ENCODE data around the gene P2RX5. TPM values are rescaled to one million over a fixed set of nuclear protein-coding genes. Genes with fewer than 3 reads are reported as not detected.
"Not testable (repeated sequence)": the region's sequence is repeated elsewhere in the genome, so short reads cannot be mapped to it uniquely, and the experiment has no call there.

P2RX5 gene
- total and polyA plus RNA-seq, 10 of the 15 experiments (the other 5 are each of a cell fraction or from before 2014, with no cell fraction given), result 6.9 to 28.8 (median 19.5) TPM

DNA sequence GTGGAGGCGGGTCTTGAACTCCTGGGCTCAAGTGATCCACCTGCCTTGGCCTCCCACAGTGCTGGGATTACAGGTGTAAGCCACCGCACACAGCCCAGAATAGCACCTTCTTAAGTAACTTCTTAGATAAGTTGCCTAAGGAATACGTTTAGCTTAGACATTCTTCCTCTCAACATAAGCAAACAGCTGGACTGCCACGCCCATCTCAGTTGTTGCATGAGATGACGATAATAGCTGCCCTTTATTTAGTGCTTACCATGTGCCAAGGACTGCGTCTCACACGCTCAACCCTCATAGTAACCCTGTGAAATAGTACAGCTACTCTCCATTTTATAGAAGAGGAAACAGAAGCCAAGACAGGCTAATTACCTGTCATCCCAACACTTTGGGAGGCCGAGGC is 39.6 kb upstream of the P2RX5 start (continued):
- TF ChIP-seq POLR2AphosphoS5 (IDR thresholded peaks at IDR 0.05; ENCODE audit: low read length), result no peak

DNA sequence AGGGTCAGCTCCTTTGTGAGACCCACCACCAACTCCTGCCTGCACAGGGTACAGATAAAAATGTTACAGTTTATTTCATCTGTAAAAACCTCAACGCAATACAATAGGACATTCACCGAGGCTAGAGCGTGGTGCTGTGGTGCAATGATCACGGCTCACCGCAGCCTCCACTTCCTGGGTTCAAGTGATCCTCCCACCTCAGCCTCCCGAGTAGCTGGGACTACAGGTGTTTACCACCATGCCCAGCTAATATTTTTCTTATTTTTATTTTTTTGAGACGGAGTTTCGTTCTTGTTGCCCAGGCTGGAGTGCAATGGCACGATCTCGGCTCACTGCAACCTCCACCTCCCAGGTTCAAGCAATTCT is 38.9 kb upstream of the P2RX5 start:
- WGBS (ENCODE audit: insufficient coverage, insufficient replicate concordance, low lambda C conversion rate, missing lambda C conversion rate), result 80% methylated on average over 7 of the region's 10 CpGs
- H3K27ac ChIP-seq (ENCODE audit: control insufficient read depth, insufficient read depth); H3K4me2 ChIP-seq (ENCODE audit: control insufficient read depth, insufficient read depth); ATAC-seq; BruUV-seq (replicated peaks); H3K4me3 ChIP-seq; H3K9ac ChIP-seq (ENCODE audit: control insufficient read depth, insufficient read depth, low read length); POLR2A ChIA-PET; H4K20me1 ChIP-seq (ENCODE audit: control insufficient read depth, insufficient read depth); H2AFZ ChIP-seq (ENCODE audit: control insufficient read depth, low read depth, low read length); H3K36me3 ChIP-seq (ENCODE audit: control insufficient read depth in 2 of 2, insufficient read depth in 2 of 2, low read length in 1 of 2); H3K4me1 ChIP-seq (ENCODE audit: control insufficient read depth, insufficient read depth, low read length); FAIRE-seq; DNase-seq (ENCODE audit: low read depth, low spot score); H3K27me3 ChIP-seq (replicated peaks in 1 of 2; ENCODE audit: control insufficient read depth in 2 of 2, insufficient read depth in 2 of 2, low read length in 1 of 2); H3K9me3 ChIP-seq (replicated peaks; ENCODE audit: control insufficient read depth, insufficient read depth, low read length); H3K79me2 ChIP-seq (ENCODE audit: control insufficient read depth, insufficient read depth, low read length): not testable (repeated sequence)
- ChIA-PET CTCF (interaction anchor here (0.9 to 9.7 kb wide), 11 partner anchors 11 to 179 kb away, joined by 3 to 371 read pairs (median 4); partner anchors contain the start of genes HASPIN and NCBP3), SMC1A (ENCODE audit: uncharacterized antibody, unreplicated experiment) (interaction anchor here (1.2 to 10.8 kb wide), 4 partner anchors 52 to 132 kb away, joined by 3 to 255 read pairs (median 42); partner anchors contain the start of gene NCBP3), RAD21 (ENCODE audit: unreplicated experiment) (interaction anchor here (0.7 to 7.7 kb wide), 2 partner anchors 93 to 109 kb away, joined by 3 to 191 read pairs; no protein-coding TSS in a partner anchor)
- in situ Hi-C loops (cut with MboI), result loop anchor here (5.0 kb wide), 1 partner anchor 87 kb away; no protein-coding TSS in a partner anchor
- intact Hi-C loops (cut with micrococcal nuclease; ENCODE audit: unreplicated experiment), result loop anchor here (5.0 to 10.0 kb wide), 4 partner anchors 62 to 690 kb away; no protein-coding TSS in a partner anchor

DNA sequence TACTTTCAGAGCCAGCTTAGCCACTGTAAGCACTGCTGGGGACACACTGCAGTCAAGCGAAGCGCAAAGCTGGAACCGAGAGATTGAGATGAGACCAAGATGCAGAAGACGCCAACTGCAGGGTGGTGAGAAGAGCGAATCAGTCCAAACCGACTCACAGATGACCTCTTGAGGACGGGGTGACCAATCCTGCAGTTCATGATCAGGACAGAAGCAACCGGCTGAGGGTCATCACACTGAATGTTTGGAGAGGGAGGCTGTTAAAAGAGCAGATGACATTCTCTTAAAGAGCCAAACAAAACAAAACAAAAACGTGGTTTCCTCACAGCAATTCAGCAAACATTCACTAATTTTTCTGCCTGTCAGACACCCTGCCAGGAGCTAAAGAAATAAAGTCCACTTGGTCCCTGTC is 36.3 kb upstream of the P2RX5 start:
- 8% methylated on average over 9 of the region's 9 CpGs for WGBS (ENCODE audit: insufficient coverage, insufficient replicate concordance, low lambda C conversion rate, missing lambda C conversion rate)
- no peaks in the 10 kb centered on the region for H3K27me3 ChIP-seq (replicated peaks in 1 of 2; ENCODE audit: control insufficient read depth in 2 of 2, insufficient read depth in 2 of 2, low read length in 1 of 2)
- FAIRE-seq, result peak; percentile 49
- peak; percentile 60 for DNase-seq (ENCODE audit: low read depth, low spot score)
- CTCF ChIA-PET, result interaction anchor here (0.7 to 9.7 kb wide), 18 partner anchors 9 to 213 kb away, joined by 3 to 105 read pairs (median 4); partner anchors contain the start of genes HASPIN and P2RX5
- H3K9me3 ChIP-seq (replicated peaks; ENCODE audit: control insufficient read depth, insufficient read depth, low read length), result no peaks in the 10 kb centered on the region
- intact Hi-C loops (cut with micrococcal nuclease; ENCODE audit: unreplicated experiment) (loop anchor here (2.0 to 10.0 kb wide), 4 partner anchors 49 to 687 kb away; no protein-coding TSS in a partner anchor), in situ Hi-C loops (cut with MboI) (no loop called here)
- H3K4me1 ChIP-seq (ENCODE audit: control insufficient read depth, insufficient read depth, low read length), result peaks cover 7% of the 10 kb centered on the region; the same call in 1 of the 2 replicates
- BruUV-seq (replicated peaks), result no TSS peak
- SMC1A ChIA-PET (ENCODE audit: uncharacterized antibody, unreplicated experiment), result interaction anchor here (0.6 to 10.8 kb wide), 12 partner anchors 8 to 130 kb away, joined by 3 to 255 read pairs (median 4); partner anchors contain the start of gene P2RX5
- H3K36me3 ChIP-seq (ENCODE audit: control insufficient read depth in 2 of 2, insufficient read depth in 2 of 2, low read length in 1 of 2), result no peaks in the 10 kb centered on the region
- H3K4me3 ChIP-seq, result no peak overlapping the region
- peaks cover 6% of the 10 kb centered on the region; the same call in 1 of the 2 replicates for H3K79me2 ChIP-seq (ENCODE audit: control insufficient read depth, insufficient read depth, low read length)
- RAD21 ChIA-PET (ENCODE audit: unreplicated experiment), result interaction anchor here (1.1 to 2.1 kb wide), 9 partner anchors 8 to 95 kb away, joined by 3 to 12 read pairs (median 5); partner anchors contain the start of gene P2RX5
- ATAC-seq, result peak; percentile 98
- H3K27ac ChIP-seq (ENCODE audit: control insufficient read depth, insufficient read depth), result no peak overlapping the region
- H3K4me2 ChIP-seq (ENCODE audit: control insufficient read depth, insufficient read depth), result no peak overlapping the region
- no peak overlapping the region for H3K9ac ChIP-seq (ENCODE audit: control insufficient read depth, insufficient read depth, low read length)
- no peaks in the 10 kb centered on the region for H4K20me1 ChIP-seq (ENCODE audit: control insufficient read depth, insufficient read depth)
- H2AFZ ChIP-seq (ENCODE audit: control insufficient read depth, low read depth, low read length), result no peak overlapping the region
- POLR2A ChIA-PET, result interaction anchor here (1.1 kb wide), 1 partner anchor 96 kb away, joined by 3 read pairs; the partner anchor contains the start of genes CTNS and SHPK
- peak; percentile 60 for TF ChIP-seq RAD21 (IDR thresholded peaks at IDR 0.05; ENCODE audit: insufficient read depth, low read depth, low read length)
- 0 out of 2 replicates have a peak, but pooled peaks have one; percentile 31 for TF ChIP-seq NBN (IDR thresholded peaks at IDR 0.05)
- no peak for TF ChIP-seq TCF3 (IDR thresholded peaks at IDR 0.05; ENCODE audit: borderline replicate concordance, insufficient read depth, low read depth, low read length)
- TF ChIP-seq, protein P1, sequence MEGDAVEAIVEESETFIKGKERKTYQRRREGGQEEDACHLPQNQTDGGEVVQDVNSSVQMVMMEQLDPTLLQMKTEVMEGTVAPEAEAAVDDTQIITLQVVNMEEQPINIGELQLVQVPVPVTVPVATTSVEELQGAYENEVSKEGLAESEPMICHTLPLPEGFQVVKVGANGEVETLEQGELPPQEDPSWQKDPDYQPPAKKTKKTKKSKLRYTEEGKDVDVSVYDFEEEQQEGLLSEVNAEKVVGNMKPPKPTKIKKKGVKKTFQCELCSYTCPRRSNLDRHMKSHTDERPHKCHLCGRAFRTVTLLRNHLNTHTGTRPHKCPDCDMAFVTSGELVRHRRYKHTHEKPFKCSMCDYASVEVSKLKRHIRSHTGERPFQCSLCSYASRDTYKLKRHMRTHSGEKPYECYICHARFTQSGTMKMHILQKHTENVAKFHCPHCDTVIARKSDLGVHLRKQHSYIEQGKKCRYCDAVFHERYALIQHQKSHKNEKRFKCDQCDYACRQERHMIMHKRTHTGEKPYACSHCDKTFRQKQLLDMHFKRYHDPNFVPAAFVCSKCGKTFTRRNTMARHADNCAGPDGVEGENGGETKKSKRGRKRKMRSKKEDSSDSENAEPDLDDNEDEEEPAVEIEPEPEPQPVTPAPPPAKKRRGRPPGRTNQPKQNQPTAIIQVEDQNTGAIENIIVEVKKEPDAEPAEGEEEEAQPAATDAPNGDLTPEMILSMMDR (IDR thresholded peaks at IDR 0.05 in 2 of 3, conservative IDR thresholded peaks at IDR 0.05 in 1 of 3; ENCODE audit: control insufficient read depth in 2 of 3, extremely low read depth in 1 of 3, insufficient read depth in 1 of 3, low read depth in 3 of 3, low read length in 3 of 3), result peak; percentile 44 to 62 (median 48); a peak in 4 of 6 replicates
- TF ChIP-seq IRF4 (IDR thresholded peaks at IDR 0.05; ENCODE audit: low read depth, low read length), result peak; percentile 51; the same call in 1 of the 2 replicates
- no peak for TF ChIP-seq MYC (IDR thresholded peaks at IDR 0.05; ENCODE audit: insufficient read depth, insufficient read length, insufficient replicate concordance, low read length, severe bottlenecking)
- peak; percentile 17; the same call in 1 of the 2 replicates for TF ChIP-seq YY1 (IDR thresholded peaks at IDR 0.05; ENCODE audit: low read depth, low read length)
- TF ChIP-seq PAX5 (IDR thresholded peaks at IDR 0.05; ENCODE audit: borderline replicate concordance, low read depth, low read length), result 0 out of 2 replicates have a peak, but pooled peaks have one; percentile 49
- TF ChIP-seq POU2F2 (IDR thresholded peaks at IDR 0.05; ENCODE audit: borderline replicate concordance, low read depth, low read length), result peak; percentile 23; the same call in 1 of the 3 replicates
